GM19468 (cell line): ENCODE data around the gene YJEFN3.

Experiments used
- ATAC-seq: cut with Tn5 transposase; IDR thresholded peaks from one replicate; pipeline ENCODE4 v1.9.1; 2021; ENCODE audit warnings: mild to moderate bottlenecking, moderate library complexity, moderate number of reproducible peaks; ENCODE audit not compliant: unreplicated experiment; ENCODE audit errors: extremely low read depth

The YJEFN3 gene

GRCh38 chr19:19548915-19549759, 20.4 kb downstream of the YJEFN3 start:
- ATAC-seq = no peak

- no peak for ATAC-seq
Measured at GRCh38 chr19:19549804-19550464, 21.2 kb downstream of the YJEFN3 start.

- no peak for ATAC-seq
Measured at GRCh38 chr19:19550485-19550929, 21.8 kb downstream of the YJEFN3 start.

GRCh38 chr19:19550972-19551852, 22.5 kb downstream of the YJEFN3 start:
- no peak for ATAC-seq

- no peak for ATAC-seq
Measured at GRCh38 chr19:19551853-19552192, 23.1 kb downstream of the YJEFN3 start.

- no peak for ATAC-seq
Measured at GRCh38 chr19:19552798-19553197, 24.1 kb downstream of the YJEFN3 start.

- no peak for ATAC-seq
Measured at GRCh38 chr19:19553670-19554069, 25.0 kb downstream of the YJEFN3 start.

GRCh38 chr19:19554074-19555023, 25.6 kb downstream of the YJEFN3 start:
- ATAC-seq = no peak

- no peak for ATAC-seq
Measured at GRCh38 chr19:19558055-19558454, 29.3 kb downstream of the YJEFN3 start.

- no peak for ATAC-seq
Measured at GRCh38 chr19:19558636-19559035, 29.9 kb downstream of the YJEFN3 start.

GRCh38 chr19:19559931-19560330, 31.2 kb downstream of the YJEFN3 start:
- no peak for ATAC-seq

- ATAC-seq = no peak
Measured at GRCh38 chr19:19561946-19562664, 33.4 kb downstream of the YJEFN3 start.

- ATAC-seq = no peak
Measured at GRCh38 chr19:19562665-19563347, 34.1 kb downstream of the YJEFN3 start.

- ATAC-seq = no peak
Measured at GRCh38 chr19:19563348-19563848, 34.7 kb downstream of the YJEFN3 start.

- no peak for ATAC-seq
Measured at GRCh38 chr19:19566306-19566705, 37.6 kb downstream of the YJEFN3 start.

- no peak for ATAC-seq
Measured at GRCh38 chr19:19567391-19567790, 38.7 kb downstream of the YJEFN3 start.

- no peak for ATAC-seq
Measured at GRCh38 chr19:19568802-19569756, 40.4 kb downstream of the YJEFN3 start.
